Stomach (tissue), 4 donors: Measurements from ENCODE around the gene RSBN1L.

Experiments
- CTCF ChIP-seq, 7 experiments: fragments of 450-650 bp in 4 of 7; fragments of 200-600 bp in 3 of 7; sonication (generic) in 3 of 7; IDR thresholded peaks; one replicate each; pipeline ENCODE4 v1.5.1; 2016 to 2019; ENCODE audit warnings: antibody characterized with exemption in 7 of 7, control low read depth in 2 of 7, mild to moderate bottlenecking in 1 of 7
- EP300 ChIP-seq: sonication (generic); formaldehyde crosslinking; IDR thresholded peaks from one replicate; pipeline ENCODE4 v1.6.1; 2017; ENCODE audit warnings: antibody characterized with exemption
- POLR2A ChIP-seq, 4 donors: fragments of 450-650 bp; IDR thresholded peaks; one replicate each; pipeline ENCODE4 v1.6.1; 2016; ENCODE audit warnings: antibody characterized with exemption in 4 of 4, control low read depth in 2 of 4, mild to moderate bottlenecking in 1 of 4, moderate library complexity in 1 of 4
- POLR2AphosphoS5 ChIP-seq, 3 donors: sonication (generic); formaldehyde crosslinking; IDR thresholded peaks; one replicate each; pipeline ENCODE4 v1.6.1; 2016; ENCODE audit warnings: antibody characterized with exemption in 3 of 3

GRCh38 chr7:77653572-77653971 lies 42.7 kb upstream of the RSBN1L start:
- TF ChIP-seq CTCF (IDR thresholded peaks at IDR 0.05) (no peak), POLR2A (IDR thresholded peaks at IDR 0.05) (no peak), EP300 (no peak), POLR2AphosphoS5 (IDR thresholded peaks at IDR 0.05) (no peak)
